Activated CD4-positive, alpha-beta T cell treated with anti-CD3 and anti-CD28 coated beads, Interleukin-2, amount 50 U/mL, for 16 hours (primary cell): ENCODE data around the gene MCCC2.
"Not testable (repeated sequence)": the region's sequence is repeated elsewhere in the genome, so short reads cannot be mapped to it uniquely, and the experiment has no call there.

Experiments used
- DNase-seq: peaks from one replicate; pipeline ENCODE4 v3.0.0-alpha.2; 2020

MCCC2 gene

GRCh38 chr5:71600783-71601182 lies 13.6 kb downstream of the MCCC2 start:
- no peak for DNase-seq

GRCh38 chr5:71601222-71602026 lies 14.3 kb downstream of the MCCC2 start:
- peak; percentile 93 for DNase-seq

DNA sequence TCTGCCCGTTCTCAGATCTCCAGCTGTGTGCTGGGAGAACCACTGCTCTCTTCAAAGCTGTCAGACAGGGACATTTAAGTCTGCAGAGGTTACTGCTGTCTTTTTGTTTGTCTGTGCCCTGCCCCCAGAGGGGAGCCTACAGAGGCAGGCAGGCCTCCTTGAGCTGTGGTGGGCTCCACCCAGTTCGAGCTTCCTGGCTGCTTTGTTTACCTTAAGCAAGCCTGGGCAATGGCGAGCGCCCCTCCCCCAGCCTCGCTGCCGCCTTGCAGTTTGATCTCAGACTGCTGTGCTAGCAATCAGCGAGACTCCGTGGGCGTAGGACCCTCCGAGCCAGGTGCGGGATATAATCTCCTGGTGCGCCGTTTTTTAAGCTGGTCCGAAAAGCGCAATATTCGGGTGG lies 22.8 kb downstream of the MCCC2 start:
- DNase-seq: not testable (repeated sequence)

DNA sequence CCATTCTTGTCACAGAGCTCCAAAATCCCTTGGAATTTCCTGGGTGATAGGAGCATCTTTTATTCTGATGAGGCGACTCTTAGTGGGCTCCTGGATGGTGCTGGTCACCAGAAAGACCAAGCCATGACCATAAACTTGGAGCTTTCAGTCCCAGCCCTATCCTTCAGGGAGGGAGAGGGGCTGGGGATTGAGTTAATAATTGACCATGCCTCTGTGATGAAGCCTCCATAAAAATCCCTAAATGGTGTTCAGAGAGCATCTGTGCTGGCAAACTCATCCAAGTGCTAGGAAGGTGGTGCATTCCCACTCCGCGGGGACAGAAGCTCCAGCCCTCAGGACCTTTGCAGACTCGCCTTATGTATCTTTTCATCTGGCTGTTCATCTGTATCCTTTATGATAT lies 28.7 kb downstream of the MCCC2 start:
- DNase-seq: no peak

- DNase-seq: no peak
These were observed 33.5 kb downstream of the MCCC2 start for GRCh38 chr5:71620630-71621029.

DNA sequence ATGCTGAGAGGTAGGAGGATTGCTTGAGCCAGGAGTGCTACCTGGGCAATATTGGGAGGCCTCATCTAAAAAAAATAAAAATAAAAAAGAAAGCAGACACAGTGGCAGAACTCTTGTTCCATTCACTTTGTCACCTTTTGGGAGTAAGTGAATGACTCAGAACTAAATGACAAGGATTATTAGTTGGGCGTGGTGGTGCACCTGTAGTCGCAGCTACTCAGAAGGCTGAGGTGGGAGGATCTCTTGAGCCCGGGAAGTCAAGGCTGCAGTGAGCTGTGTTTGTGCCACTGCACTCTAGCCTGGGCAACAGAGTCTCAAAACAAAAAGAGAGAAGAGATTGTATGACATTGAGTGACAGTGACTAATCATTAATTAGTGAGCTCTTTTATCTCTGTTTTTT lies 34.1 kb downstream of the MCCC2 start:
- no peak for DNase-seq

GRCh38 chr5:71621741-71622140 lies 34.6 kb downstream of the MCCC2 start:
- DNase-seq: no peak

GRCh38 chr5:71623221-71623794 lies 36.2 kb downstream of the MCCC2 start:
- no peak for DNase-seq

DNA sequence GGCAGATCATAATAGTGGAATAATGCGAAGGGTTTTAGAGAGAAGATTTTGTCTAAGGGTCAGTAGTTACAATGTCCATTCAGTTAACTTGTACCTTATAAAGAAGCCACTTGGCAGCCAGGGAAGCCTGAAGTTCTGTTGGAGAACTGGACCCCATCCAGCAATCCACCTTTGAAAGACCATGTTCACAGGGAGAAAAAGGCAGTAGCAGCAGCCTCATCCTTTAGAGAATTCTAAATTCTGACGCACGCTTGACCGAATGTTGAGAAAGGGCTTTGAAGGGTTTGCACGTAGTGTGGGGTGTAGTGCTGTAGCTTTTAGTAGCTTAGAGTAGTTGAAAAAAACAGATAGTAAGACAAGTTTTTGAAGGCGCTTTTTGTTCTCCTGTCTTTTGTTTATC lies 42.8 kb downstream of the MCCC2 start:
- no peak for DNase-seq

DNA sequence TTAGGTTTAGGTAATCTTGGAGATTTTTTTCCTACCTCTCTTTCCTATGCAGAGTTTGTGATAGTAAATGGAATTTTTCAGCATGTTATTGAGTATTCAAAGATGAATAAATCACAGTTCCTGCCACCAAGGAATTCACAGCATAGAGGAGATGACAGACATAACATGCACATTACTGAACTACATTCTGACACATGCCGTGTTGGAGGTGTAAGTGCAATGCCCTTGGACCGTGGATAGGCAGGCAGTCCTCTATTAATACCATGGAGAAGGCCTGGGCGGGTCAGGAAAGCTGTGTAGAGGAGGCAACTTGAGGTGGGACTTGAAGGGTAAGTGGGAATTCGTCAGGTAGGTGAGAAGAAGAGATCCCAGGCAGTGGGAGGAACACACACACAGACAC lies 43.9 kb downstream of the MCCC2 start:
- no peak for DNase-seq

- DNase-seq: no peak
These were observed 45.0 kb downstream of the MCCC2 start for GRCh38 chr5:71632168-71632567.

GRCh38 chr5:71633255-71634155 lies 46.4 kb downstream of the MCCC2 start:
- no peak for DNase-seq

DNA sequence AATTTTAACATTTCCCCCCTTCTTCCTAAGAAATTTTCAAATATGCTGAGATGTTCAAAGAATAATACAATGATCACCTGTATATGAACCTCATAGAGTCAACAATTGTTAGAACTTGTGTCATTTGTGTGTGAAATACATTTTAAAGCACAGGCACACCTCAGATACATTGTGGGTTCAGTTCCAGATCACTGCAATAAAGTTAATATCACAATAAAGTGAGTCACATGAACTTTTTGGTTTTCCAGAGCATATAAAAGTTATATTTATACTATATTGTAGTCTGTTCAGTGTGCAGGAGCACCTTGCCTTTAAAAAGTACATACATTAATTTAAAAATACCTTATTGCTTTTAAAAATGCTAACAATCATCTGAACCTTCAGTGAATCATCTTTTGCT lies 50.0 kb downstream of the MCCC2 start:
- no peak for DNase-seq

GRCh38 chr5:71640408-71640807 lies 53.3 kb downstream of the MCCC2 start:
- DNase-seq: peak; percentile 39

DNA sequence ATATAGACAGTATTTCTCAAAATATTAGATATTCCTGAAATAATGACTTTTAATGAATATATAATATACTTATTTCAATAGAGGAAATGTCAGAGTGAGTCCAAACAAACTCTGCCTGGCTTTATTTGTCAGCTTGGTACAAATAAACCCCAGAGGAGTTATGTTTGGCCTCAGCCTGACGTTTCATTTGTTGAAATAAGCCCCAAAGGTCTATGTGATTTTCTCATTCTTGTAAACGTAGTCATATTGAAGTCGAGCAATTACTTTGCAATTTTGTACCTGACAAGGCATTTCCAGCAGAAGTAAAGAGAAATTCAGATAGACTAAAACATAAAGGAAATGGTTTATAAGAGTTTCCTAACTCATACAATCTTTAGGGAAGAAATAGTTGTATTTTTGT lies 57.9 kb downstream of the MCCC2 start:
- no peak for DNase-seq

- not testable (repeated sequence) for DNase-seq
These were observed 63.8 kb downstream of the MCCC2 start for GRCh38 chr5:71650940-71651339.

DNA sequence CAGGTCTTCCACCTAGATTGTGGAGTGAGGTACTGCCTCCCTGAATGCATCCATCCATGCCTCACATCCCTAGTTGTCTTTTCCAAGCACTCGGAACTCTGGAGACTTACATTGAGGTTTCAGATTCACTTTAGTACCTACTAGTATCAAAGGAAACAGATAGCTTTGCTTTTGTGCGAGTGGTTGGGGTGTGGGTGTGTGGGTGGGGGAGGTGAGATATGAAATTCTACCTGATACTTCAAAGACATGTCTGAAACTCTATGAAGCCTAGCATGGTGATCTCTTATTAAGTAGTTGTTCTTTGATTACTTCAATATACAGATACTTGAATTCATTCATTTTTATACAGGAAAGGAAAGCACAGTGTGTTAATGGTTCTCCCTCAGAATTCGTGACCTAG lies 64.4 kb downstream of the MCCC2 start:
- DNase-seq: peak; percentile 19

DNA sequence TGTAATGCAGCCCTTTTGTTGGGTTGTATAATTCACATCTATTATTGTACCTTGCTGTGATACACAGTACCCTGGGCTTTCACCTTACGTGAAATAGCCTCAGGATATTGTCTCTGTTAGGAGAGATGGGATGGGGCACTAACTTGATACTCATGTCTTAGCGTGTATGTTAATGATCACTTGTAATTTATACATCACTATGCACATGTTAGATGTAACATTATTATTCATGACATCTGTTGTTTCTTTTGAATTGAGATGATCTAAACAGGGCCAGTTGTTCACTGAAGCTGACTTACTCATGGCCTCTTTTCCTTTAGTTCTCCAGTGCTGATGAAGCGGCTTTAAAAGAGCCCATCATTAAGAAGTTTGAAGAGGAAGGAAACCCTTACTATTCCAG lies 65.2 kb downstream of the MCCC2 start:
- DNase-seq: no peak

- no peak for DNase-seq
These were observed 65.8 kb downstream of the MCCC2 start for GRCh38 chr5:71652803-71653543.

DNA sequence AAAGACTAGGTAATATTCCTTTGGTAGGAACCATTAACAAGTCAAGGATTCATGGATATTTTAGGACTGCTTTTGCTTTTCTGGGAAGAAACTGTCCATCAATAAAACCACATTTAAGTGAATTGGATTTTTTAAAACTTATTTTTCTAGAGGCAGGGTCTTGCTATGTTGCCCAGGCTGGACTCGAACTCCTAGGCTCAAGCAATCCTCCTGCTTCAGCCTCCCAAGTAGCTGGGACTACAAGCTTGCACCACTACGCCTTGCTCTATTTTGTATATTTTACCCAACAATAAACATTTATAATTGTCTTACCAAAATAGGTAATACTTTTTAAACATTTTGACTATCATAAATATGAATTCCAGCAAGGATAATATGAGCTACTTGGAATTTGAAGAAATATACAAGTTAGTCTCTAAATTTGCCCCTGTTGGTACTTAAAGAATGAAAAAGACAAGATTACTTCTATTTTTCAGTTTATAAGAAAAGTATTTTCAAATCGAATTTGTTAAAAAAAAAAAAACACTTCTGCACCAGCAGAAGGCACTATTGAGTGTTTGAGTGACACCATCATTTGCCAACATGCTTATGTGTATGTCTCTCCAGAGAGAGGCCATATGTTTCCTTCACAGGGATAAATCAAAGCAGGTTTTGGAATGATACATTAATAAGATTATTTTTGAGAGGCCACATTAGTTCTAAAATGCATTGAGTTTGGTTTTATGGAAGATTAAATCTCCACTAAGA lies 71.9 kb downstream of the MCCC2 start:
- DNase-seq: no peak

DNA sequence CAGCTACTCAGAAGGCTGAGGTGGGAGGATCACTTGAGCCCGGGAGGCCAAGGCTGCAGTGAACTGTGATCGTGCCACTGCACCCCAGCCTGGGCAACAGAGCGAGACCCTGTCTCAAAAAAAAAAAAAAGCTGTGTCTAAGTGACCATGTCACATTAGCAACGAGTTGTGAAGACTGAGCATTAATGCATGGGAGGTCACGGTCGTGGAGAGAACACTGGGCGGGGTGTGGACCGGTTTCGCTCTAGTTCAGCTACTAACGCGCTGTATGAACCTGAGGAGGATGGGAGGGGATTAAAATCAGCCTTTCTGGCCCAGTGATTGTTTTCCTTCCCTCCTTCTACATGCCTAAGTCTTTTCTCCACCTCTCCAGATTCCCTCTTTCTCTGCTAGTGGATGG lies 75.2 kb downstream of the MCCC2 start:
- DNase-seq: no peak
